Measurements from ENCODE around the gene DGKQ.
"Not testable (repeated sequence)": the region's sequence is repeated elsewhere in the genome, so short reads cannot be mapped to it uniquely, and the experiment has no call there.

- not testable (repeated sequence) for TF ChIP-seq CTCF (IDR thresholded peaks at IDR 0.05; ENCODE audit: insufficient read depth, low read length); POLR2AphosphoS5 (IDR thresholded peaks at IDR 0.05; ENCODE audit: low read depth); REST (IDR thresholded peaks at IDR 0.05; ENCODE audit: insufficient replicate concordance, low read depth); GABPA (IDR thresholded peaks at IDR 0.05; ENCODE audit: low read depth)
Observed at GRCh38 chr4:999240-999863, 26.0 kb upstream of the DGKQ start.

Measured in HL-60 (cell line).